GM19372 (cell line): ENCODE data around the gene FNDC3A.
"Not testable (repeated sequence)": the region's sequence is repeated elsewhere in the genome, so short reads cannot be mapped to it uniquely, and the experiment has no call there.

Experiments
- ATAC-seq: cut with Tn5 transposase; IDR thresholded peaks from one replicate; pipeline ENCODE4 v1.9.1; 2021; ENCODE audit warnings: mild to moderate bottlenecking, low read depth, moderate library complexity; ENCODE audit not compliant: unreplicated experiment

Gene FNDC3A

GRCh38 chr13:48976576-48977285 is 1.0 kb downstream of the FNDC3A start:
- ATAC-seq: peak; percentile 6

GRCh38 chr13:48977286-48977625 is 1.5 kb downstream of the FNDC3A start:
- no peak for ATAC-seq

GRCh38 chr13:48977973-48978372 is 2.3 kb downstream of the FNDC3A start:
- ATAC-seq: no peak

GRCh38 chr13:48978942-48979601 is 3.4 kb downstream of the FNDC3A start:
- ATAC-seq: no peak

GRCh38 chr13:48979892-48980291 is 4.2 kb downstream of the FNDC3A start:
- ATAC-seq: peak; percentile 38

- no peak for ATAC-seq
Measured at GRCh38 chr13:48983331-48983730, 7.6 kb downstream of the FNDC3A start.

GRCh38 chr13:48985756-48986155 is 10.0 kb downstream of the FNDC3A start:
- ATAC-seq: no peak

GRCh38 chr13:48990900-48991299 is 15.2 kb downstream of the FNDC3A start:
- no peak for ATAC-seq

- no peak for ATAC-seq
Measured at GRCh38 chr13:48993150-48993549, 17.4 kb downstream of the FNDC3A start.

GRCh38 chr13:48994706-48995105 is 19.0 kb downstream of the FNDC3A start:
- no peak for ATAC-seq

- no peak for ATAC-seq
Measured at GRCh38 chr13:48998641-48999292, 23.1 kb downstream of the FNDC3A start.

GRCh38 chr13:49000247-49000646 is 24.5 kb downstream of the FNDC3A start:
- ATAC-seq: no peak

GRCh38 chr13:49018986-49019635 is 43.4 kb downstream of the FNDC3A start:
- not testable (repeated sequence) for ATAC-seq

- ATAC-seq: no peak
Measured at GRCh38 chr13:49020328-49020727, 44.6 kb downstream of the FNDC3A start.

- ATAC-seq: no peak
Measured at GRCh38 chr13:49020940-49021553, 45.3 kb downstream of the FNDC3A start.

- no peak for ATAC-seq
Measured at GRCh38 chr13:49021953-49022352, 46.2 kb downstream of the FNDC3A start.

GRCh38 chr13:49022472-49023144 is 46.9 kb downstream of the FNDC3A start:
- no peak for ATAC-seq

GRCh38 chr13:49023431-49023830 is 47.7 kb downstream of the FNDC3A start:
- no peak for ATAC-seq

GRCh38 chr13:49026851-49027250 is 51.1 kb downstream of the FNDC3A start:
- no peak for ATAC-seq

- ATAC-seq: no peak
Measured at GRCh38 chr13:49029570-49029969, 53.9 kb downstream of the FNDC3A start.
